Stimulated activated CD4-positive, alpha-beta T cell treated with anti-CD3 and anti-CD28 coated beads, Interleukin-15, amount 100 ng/mL, for 24 hours (primary cell): Measurements from ENCODE around the gene RHEX.

Experiments
- DNase-seq: peaks from one replicate; pipeline ENCODE4 v3.0.0-alpha.2; 2020

RHEX gene

DNA sequence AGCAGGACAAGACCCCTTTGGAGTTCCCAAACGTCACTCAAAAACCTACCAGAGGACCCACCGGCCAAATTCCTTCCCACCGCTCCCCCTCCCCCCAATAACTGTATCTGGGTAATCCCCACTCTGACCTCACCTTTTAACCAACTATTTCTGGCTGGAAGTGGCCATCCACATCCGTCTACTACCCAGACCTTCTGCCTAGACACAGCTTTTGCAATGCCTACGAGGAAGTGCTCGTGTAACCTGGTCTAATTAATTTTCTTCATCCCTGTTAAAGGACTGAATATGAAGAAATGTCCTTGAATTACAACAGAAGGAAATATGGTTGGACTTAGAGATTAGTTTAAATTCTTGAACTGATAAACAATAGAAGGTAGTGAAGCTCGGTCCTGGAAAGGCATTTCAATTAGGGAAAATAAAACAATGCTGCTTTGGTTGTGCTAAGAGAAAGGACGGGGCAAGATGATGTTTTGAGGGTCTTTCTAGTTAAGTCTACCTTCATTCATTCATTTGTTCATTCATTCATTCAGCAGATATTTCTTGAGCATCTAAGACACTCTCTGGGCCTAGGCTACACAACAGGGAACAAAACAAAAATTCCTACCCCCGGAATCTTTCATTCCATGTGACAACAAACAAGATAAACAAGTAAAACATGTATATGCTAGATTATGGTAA, 45.4 kb downstream of the RHEX start:
- no peak for DNase-seq

DNA sequence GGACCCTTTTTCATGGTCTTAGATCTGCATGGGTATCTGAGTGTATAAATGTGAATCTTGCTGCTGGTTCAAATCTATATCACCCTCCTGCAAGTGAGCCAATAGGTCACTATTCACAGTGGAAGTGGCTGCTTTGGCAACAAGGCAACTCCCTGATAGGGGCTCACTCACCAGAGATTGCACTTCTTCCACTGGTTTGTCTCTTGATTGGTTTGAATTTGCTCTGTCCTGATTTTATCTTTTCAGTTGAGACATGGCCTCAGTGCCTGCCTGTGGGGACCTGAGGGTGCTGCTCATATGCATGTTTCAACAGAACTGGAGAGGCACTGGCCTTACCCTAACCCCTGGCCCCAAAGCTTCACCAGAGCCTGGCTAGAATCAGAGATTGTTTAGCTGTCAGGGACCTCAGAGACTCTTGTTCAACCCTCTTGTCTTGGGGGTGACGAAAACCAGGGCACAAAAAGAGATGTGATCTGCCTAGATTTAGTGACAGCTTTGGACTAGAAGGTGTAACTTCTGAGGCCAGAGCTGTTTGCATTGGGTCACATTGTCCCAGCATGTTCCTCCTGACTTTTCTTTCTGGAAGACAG, 47.3 kb downstream of the RHEX start:
- no peak for DNase-seq

DNA sequence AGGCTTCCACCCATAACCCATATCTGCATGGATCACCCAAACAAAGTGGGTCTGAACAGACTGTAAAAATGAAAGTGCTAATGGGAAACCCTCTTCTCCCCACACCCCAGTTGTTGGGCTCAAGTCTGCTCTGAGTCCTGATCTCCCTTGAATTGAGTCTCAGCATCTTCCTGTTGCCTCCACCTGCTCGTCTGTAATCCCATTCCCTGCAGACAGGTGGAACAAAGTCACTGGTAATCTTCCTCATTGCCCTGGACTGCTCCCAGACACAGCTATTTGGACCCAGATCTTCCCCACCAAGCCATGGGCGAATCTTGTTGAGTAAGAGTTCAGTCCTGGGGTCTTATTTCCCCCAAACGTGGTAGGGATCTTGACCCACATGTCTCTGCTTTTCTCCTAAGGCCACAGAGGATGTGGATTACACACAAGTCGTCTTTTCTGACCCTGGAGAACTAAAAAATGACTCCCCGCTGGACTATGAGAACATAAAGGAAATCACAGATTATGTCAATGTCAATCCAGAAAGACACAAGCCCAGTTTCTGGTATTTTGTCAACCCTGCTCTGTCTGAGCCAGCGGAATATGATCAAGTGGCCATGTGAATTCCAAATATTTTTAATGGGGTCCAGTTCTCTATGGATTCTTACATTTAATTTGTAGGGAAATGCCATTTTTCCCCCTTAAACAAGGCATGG, 48.5 kb downstream of the RHEX start:
- DNase-seq = no peak

- no peak for DNase-seq
Observed at GRCh38 chr1:206102292-206102936, 49.4 kb downstream of the RHEX start.

DNA sequence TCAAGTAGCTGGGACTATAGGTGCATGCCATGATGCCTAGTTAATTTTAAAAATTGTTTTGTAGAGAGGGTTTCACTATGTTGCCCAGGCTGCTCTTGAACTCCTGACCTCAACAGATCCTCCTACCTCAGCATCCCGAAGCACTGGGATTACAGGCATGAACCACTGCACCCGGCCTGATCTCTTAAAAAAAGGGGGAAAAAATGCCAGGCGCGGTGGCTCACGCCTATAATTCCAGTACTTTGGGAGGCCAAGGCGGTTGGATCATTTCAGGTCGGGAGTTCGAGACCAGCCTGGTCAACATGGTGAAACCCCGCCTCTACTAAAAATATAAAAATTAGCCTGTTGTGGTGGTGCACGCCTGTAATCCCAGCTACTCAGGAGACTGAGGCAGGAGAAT, 51.0 kb downstream of the RHEX start:
- no peak for DNase-seq

GRCh38 chr1:206105464-206105995, 52.6 kb downstream of the RHEX start:
- DNase-seq = no peak

DNA sequence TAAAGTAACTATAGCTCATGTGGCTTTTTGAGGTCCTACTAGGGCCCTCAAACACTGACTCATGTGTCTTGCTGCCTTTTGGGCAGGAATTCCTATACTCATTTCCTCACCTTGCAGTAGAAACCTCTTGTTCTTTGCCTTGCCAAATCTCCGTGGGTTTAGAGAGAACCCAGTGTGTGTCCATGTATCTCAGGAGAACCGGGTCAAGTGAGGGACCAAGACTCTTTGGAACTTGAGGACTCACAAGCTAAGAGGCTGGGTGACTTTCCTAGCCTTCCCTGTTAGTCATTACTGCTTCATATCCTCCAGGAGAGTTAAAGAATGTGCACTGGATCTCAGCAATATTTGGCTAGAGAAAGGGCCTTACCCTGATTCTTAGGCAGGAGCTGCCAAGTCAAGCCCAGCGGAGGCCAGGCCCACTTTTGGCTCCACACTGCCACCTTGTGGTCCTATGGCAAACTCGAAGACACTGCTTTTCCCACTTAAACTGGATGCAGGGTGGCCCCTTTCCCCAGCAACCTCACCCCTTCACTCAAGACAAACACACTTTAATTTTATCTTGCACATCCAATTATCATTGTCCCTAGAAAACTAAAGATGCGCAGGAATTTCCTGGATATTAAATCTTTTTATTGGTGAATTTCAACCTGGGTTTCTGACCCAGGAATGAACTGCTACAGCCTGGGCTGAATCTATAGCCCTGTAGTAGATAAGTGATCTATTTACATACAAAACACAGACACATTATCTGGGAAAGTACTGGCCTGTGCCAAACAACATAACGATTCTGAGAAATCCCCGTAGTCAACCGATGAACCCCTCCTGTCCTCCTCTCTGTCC, 53.6 kb downstream of the RHEX start:
- peak; percentile 85 for DNase-seq

DNA sequence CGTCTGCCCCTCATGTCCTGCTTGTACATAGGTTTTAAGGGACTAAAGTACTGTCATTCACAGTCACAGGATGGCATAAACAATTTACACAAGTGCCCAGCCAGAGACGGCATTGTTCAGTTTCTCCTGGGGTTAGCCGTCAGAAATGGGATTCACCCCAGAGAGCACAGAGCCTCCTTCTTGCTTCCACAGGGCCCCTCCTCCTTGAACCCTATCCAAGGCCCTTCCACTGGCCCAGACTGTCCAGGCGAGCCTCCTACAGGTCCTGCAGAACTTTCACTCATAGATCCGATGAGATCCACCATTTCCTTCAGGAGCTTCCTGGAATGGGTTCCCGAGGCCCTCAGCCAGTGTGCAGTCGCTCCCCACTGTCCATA, 54.2 kb downstream of the RHEX start:
- no peak for DNase-seq

DNA sequence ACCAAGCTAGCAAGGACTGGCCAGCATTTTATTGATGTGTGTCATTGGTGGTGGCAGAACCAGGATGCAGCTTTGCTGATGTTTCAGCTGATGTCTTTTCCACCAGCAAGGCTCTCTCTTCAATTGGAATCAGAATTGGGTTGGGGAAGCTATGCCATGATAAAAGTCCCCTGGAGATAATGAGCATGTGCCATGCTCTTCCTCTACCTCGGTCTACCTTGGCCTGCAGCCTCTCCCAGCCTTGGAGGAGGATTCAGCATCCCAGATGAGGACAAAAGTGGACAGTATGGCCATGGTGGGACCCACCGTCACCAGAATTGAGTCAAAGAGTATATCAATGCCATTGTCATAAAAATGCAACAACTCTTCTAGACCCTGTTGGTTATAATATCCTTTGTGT, 55.7 kb downstream of the RHEX start:
- no peak for DNase-seq

- DNase-seq = no peak
Observed at GRCh38 chr1:206109718-206110117, 56.7 kb downstream of the RHEX start.

- no peak for DNase-seq
Observed at GRCh38 chr1:206110161-206110560, 57.2 kb downstream of the RHEX start.

DNA sequence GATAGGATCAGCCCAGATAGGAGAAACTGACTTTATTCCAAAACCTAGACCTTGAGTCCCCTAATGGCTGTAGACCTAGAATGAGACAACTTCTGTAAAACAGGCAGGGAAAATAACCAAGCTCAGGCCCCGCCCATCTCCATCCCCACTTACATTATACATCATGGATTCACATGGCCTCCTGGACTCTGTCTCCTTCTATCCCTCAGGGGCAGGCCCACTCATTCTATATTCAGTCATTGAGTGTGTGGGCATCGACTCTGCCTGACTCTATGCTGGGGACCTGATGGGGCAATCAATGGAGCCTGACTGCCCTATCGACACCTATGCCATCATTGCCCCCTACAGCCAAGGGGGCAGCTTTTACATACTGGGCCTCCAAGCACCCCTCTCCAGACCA, 57.8 kb downstream of the RHEX start:
- no peak for DNase-seq

DNA sequence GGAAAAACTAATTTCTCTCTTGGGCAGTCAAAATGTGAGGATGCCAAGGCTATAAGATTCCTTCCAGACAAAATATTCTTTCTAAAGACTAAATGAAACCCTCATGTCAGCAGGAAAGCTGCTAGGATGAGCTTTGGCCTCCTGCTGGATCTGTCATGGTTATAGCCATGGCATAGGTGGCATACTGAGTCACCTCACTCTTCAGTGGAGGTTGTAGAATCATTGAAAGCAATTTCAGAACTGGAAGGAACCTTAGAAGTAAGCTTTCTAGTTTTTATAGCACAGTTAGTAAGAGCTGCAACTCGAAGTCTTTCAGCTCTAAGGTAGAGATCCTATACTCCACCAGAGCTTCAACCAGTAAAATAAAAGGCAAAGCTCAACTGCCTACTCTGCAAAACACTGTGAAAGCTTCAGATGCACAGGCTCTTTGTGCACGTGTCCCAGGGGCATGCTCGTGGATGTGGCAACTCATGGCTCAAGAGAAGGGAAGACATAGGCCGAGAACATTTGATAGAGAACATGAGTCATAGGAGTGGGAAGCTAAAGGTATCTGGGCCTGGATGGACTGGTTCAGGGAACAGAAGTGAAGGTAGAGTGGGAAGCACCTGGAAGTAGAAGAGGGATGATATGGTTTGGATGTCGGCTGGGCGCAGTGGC, 58.4 kb downstream of the RHEX start:
- no peak for DNase-seq

DNA sequence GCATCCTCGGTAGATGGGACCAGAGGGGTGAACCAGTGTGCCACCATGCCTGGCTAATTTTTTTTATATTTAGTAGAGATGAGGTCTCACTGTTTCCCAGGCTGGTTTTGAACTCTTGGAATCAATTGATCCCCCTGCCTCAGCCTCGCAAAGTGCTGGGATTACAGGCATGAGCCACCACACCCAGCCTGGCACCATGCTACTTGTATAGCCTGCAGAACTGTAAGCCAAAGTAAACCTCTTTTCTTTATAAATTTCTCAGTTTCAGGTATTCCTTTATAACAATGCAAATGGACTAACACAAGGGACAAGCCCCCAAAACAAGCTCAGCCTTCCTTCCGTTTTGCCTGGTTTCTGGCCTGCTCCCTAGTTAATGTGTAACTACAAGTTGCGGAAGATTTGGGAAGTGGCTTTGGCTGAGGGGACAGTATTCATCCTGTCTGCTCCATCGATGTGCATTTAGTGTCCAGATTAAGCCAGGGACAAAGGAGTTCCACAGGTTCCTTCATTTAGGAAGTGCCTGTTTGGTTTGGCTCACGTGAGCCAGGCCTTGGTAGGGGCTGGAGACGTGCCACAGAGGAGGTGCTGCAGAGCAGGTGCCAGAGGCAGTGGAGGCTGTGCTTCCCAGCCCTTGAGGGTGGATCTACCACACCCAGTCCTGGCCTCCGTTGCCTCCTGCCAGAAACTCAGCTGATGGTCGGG, 59.8 kb downstream of the RHEX start:
- no peak for DNase-seq

GRCh38 chr1:206114692-206115640, 62.0 kb downstream of the RHEX start:
- DNase-seq = no peak

- no peak for DNase-seq
Observed at GRCh38 chr1:206115791-206116190, 62.8 kb downstream of the RHEX start.

DNA sequence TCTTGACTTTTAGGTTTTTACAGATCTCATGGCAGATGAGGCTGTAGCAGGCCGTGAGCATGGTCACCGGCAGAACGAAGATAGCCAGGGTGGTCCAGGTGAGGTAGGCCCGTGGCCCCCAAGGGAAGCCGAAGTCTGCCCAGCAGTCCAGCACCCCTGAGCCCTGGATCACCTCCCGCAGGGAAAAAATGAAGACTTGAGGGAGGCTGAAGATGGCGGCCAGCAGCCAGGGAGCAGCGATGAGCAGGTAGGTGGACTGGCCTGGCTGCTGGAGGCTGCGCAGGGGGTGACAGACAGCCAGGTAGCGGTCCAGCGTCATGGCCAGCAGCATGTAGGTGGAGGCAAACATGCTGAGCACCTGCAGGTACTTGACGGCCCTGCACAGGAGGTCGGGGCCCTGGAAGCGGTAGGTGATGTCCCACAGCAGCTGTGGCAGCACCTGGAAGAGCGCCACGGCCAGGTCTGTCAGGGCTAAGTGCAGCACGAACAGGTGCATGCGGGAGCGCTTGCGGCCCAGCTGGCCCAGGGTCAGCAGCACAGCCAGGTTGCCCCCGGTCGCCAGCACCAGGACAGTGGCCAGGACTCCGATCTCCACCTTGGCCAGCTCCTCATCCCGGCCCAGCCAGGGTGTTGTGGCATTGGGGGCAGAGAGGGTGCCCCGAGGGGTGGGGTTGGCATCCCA, 63.4 kb downstream of the RHEX start:
- DNase-seq = no peak

DNA sequence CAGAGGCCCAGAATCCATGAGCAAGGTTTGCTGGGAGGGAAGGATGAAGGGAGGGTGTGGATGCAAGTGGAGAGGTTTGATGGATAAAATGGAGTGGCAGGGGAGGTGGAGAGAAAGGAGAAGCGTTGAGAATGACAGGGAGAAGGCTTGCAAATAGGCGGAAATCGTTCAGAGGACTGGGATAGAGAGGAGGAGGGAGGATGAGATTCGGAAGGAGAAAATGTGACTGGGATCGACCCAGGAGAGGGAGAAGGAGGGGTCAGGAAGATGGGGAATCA, 63.8 kb downstream of the RHEX start:
- no peak for DNase-seq

DNA sequence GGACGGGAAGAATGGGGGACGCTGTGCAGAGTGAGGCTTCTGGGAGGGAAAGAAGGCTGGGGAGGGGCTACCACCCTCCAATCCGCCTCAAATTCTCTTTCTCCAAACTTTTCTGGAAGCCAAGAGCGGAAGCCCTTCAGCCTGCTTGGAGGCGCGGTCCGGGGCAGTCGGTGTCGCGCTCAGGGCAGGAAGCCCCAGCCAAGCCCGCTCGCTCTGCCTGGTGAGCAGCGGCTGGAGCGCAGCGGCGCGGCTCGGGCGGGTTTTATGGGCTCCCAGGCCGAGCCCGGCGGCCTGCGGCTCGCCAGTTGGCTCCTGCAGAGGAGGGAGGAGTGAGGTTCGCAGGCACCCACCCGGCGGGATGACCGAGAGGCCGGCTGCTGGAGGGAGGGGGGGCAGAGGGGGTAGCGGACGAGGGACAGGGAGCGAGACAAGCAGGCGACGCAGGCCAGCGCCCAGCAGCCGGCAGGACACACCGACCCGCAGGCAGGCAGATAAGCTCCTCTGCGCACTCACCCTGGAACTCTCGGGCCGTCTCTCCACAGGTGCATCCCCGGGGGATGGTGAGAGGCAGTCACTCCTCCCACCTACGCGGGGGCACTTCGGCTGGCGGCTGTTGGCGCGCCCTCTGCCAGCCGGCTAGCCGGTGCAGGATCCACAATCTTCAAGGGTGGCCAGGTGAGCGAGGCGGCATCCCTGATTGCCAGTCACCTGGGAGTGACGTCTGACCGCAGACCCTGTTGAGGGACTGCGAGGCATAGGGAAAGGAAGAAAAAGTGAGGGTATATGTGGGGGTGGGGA, 64.4 kb downstream of the RHEX start, which contains the start of gene AVPR1B:
Gene AVPR1B, minus strand, starts transcription at position 238 of the 798 bp plus-strand sequence. CDS start 498 bp downstream, outside the sequence.
- DNase-seq = peak; percentile 51
